ENCODE data around the gene TACR1. TPM values are rescaled to one million over a fixed set of nuclear protein-coding genes. Genes with fewer than 3 reads are reported as not detected.

The TACR1 gene
- total RNA-seq, 1 experiment from 2014 or later: not detected

GRCh38 chr2:75102011-75102410 is 97.3 kb downstream of the TACR1 start:
- intact Hi-C loops (cut with micrococcal nuclease; ENCODE audit: unreplicated experiment): no loop called here
- H3K27ac ChIP-seq (ENCODE audit: low read depth, low read length, poor library complexity, severe bottlenecking): no peak overlapping the region
- ChIA-PET POLR2A (ENCODE audit: low non-redundant PET) (no interaction called here), CTCF (no interaction called here)
- H3K36me3 ChIP-seq (ENCODE audit: insufficient read depth, low read length, poor library complexity, severe bottlenecking): no peaks in the 10 kb centered on the region
- H3K9me3 ChIP-seq (ENCODE audit: low read depth, low read length, poor library complexity, severe bottlenecking): no peaks in the 10 kb centered on the region
- H3K4me1 ChIP-seq (ENCODE audit: insufficient read depth, low read length, poor library complexity, severe bottlenecking): no peaks in the 10 kb centered on the region
- no peak for DNase-seq (ENCODE audit: low spot score)
- BruUV-seq (replicated peaks): no TSS peak
- no peak for TF ChIP-seq CTCF (conservative IDR thresholded peaks at IDR 0.05; ENCODE audit: low read depth, low read length)
- TF ChIP-seq EZH2 (IDR thresholded peaks at IDR 0.05; ENCODE audit: borderline replicate concordance, low read depth, low read length, poor library complexity, severe bottlenecking): no peak
- H3K27me3 ChIP-seq (replicated peaks; ENCODE audit: insufficient read depth, low read depth, low read length, poor library complexity): no peaks in the 10 kb centered on the region
- H3K4me3 ChIP-seq (ENCODE audit: low read depth, low read length, poor library complexity, severe bottlenecking): no peak overlapping the region

GRCh38 chr2:75100801-75101151 is 98.5 kb downstream of the TACR1 start:
- Histone ChIP-seq H3K4me3 (ENCODE audit: low read depth, low read length, poor library complexity, severe bottlenecking) (no peak overlapping the region), H3K36me3 (ENCODE audit: insufficient read depth, low read length, poor library complexity, severe bottlenecking) (no peaks in the 10 kb centered on the region), H3K27ac (ENCODE audit: low read depth, low read length, poor library complexity, severe bottlenecking) (no peak overlapping the region), H3K27me3 (replicated peaks; ENCODE audit: insufficient read depth, low read depth, low read length, poor library complexity) (no peaks in the 10 kb centered on the region), H3K4me1 (ENCODE audit: insufficient read depth, low read length, poor library complexity, severe bottlenecking) (no peaks in the 10 kb centered on the region), H3K9me3 (ENCODE audit: low read depth, low read length, poor library complexity, severe bottlenecking) (no peaks in the 10 kb centered on the region)
- TF ChIP-seq EZH2 (IDR thresholded peaks at IDR 0.05; ENCODE audit: borderline replicate concordance, low read depth, low read length, poor library complexity, severe bottlenecking) (no peak), CTCF (conservative IDR thresholded peaks at IDR 0.05; ENCODE audit: low read depth, low read length) (no peak)
- CTCF ChIA-PET: interaction anchor here (0.6 kb wide), 1 partner anchor 290 kb away, joined by 3 read pairs; no protein-coding TSS in a partner anchor
- no peak for DNase-seq (ENCODE audit: low spot score)
- POLR2A ChIA-PET (ENCODE audit: low non-redundant PET): no interaction called here
- intact Hi-C loops (cut with micrococcal nuclease; ENCODE audit: unreplicated experiment): no loop called here
- BruUV-seq (replicated peaks): no TSS peak

- BruUV-seq (replicated peaks): no TSS peak
- Histone ChIP-seq H3K4me1 (ENCODE audit: insufficient read depth, low read length, poor library complexity, severe bottlenecking) (no peaks in the 10 kb centered on the region), H3K27me3 (replicated peaks; ENCODE audit: insufficient read depth, low read depth, low read length, poor library complexity) (no peaks in the 10 kb centered on the region), H3K27ac (ENCODE audit: low read depth, low read length, poor library complexity, severe bottlenecking) (no peak overlapping the region), H3K9me3 (ENCODE audit: low read depth, low read length, poor library complexity, severe bottlenecking) (no peaks in the 10 kb centered on the region), H3K4me3 (ENCODE audit: low read depth, low read length, poor library complexity, severe bottlenecking) (no peak overlapping the region), H3K36me3 (ENCODE audit: insufficient read depth, low read length, poor library complexity, severe bottlenecking) (no peaks in the 10 kb centered on the region)
- ChIA-PET CTCF (no interaction called here), POLR2A (ENCODE audit: low non-redundant PET) (no interaction called here)
- peak; percentile 27 for DNase-seq (ENCODE audit: low spot score)
- intact Hi-C loops (cut with micrococcal nuclease; ENCODE audit: unreplicated experiment): no loop called here
- TF ChIP-seq EZH2 (IDR thresholded peaks at IDR 0.05; ENCODE audit: borderline replicate concordance, low read depth, low read length, poor library complexity, severe bottlenecking): no peak
- TF ChIP-seq CTCF (conservative IDR thresholded peaks at IDR 0.05; ENCODE audit: low read depth, low read length): no peak
These were observed 99.1 kb downstream of the TACR1 start for GRCh38 chr2:75100011-75100800.

All from A673 (cell line).